HG02588 (cell line): ENCODE data around the gene MIDN.
"Not testable (repeated sequence)": the region's sequence is repeated elsewhere in the genome, so short reads cannot be mapped to it uniquely, and the experiment has no call there.

Experiments used
- ATAC-seq: cut with Tn5 transposase; IDR thresholded peaks from one replicate; pipeline ENCODE4 v1.9.1; 2021; ENCODE audit warnings: mild to moderate bottlenecking, moderate library complexity; ENCODE audit not compliant: unreplicated experiment

The MIDN gene

DNA sequence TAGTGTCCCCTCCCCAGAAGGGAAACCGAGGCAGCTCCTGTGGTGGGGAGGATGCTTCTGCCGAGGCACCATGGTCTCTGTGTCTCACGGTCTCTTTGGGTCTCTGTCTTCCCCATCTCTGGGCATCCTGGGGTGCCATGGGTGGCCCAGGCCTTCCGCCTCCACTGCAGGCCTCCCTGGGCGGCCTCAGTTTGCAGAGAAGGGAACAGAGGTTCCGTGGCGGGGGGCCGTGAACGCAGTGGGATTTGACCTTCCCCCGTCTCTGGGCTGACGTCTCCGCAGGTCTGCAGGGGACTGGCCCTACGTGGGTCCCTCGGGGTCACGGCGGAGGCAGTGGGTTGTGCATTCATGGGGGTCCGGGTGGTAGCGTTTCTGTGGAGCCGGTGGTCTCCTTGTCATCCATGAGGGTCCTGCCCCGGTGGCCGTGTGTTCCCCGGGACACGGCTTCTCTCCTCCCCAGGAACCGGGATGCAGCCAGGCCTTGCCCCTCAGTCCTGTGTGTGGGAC is 41.9 kb downstream of the MIDN start:
- ATAC-seq: no peak

- ATAC-seq: no peak
These were observed 42.6 kb downstream of the MIDN start for GRCh38 chr19:1290703-1291651.

DNA sequence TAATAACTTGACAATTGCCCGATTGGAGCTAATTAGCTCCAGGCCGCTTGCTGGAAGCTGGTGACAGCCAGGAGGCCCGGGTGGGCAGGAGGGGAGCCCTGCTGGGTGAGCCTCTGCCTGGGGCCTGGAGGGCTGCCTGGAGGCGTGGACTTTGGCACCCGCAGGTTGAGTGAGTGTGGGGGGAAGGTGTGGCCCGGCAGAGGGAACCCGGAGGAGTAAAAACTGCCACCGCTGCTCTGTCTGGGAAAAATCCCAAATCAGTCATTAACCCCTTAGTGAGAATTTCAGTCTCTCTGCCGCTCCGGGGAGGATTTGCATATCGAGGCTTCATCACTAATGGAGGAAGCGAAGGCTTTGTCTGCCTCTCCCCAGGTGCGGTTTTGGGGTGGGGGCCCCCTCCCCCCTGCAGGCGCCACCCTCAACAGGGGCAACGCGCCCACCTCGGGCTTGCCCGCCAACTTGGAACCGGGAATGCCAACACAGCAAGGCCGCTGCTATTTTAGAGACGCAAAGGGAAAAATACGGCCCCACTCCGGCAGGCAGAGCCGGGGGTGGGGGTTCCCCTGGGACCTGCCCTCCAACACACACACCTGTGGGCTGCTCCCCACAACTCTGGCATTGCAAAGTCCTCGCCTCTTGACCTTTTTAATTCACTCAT is 43.5 kb downstream of the MIDN start:
- ATAC-seq: no peak

- ATAC-seq: no peak
These were observed 44.2 kb downstream of the MIDN start for GRCh38 chr19:1292419-1293151.

DNA sequence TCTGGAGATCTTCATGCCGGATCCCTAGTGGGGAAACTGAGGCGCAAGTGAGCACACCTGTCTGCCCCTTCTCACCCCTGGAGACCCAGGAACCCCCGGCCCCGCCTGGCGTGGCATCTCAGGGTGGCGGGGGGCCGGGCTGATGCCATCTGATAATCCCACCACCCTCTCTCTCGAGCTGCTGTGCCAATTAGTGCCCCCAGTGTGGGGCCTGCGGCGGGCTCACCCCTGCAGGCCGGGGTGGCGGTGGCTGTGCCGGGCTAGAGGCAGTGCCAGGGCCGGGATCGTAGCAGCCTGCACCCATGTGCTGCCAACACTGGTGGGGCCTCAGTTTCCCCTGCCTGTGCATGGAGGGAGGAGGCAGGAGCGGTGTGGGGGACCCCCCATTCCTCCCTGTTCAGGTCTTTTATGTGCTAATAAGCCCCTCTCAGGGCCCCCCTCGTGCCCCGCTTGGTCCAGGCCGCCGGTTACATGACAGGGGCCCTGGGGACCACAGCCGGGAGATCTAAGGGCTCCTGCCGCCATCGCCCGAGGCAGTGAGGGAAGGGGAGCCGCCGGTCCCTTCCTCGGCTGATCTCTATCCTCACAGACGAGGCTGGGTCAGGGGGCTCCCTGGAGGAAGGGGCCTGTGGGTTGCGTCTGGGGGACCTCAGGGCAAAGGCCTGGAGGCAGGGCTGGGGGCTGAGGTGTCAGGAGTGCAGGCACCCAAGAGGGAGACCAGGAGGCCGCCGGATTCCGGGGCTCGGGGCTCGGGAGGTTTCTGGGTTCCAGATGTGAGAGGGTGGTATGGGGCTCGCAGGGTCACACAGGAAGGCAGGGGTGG is 45.6 kb downstream of the MIDN start:
- ATAC-seq: no peak

- no peak for ATAC-seq
These were observed 46.3 kb downstream of the MIDN start for GRCh38 chr19:1294688-1295087.

GRCh38 chr19:1295169-1296012 is 47.0 kb downstream of the MIDN start:
- ATAC-seq: no peak

- ATAC-seq: no peak
These were observed 47.7 kb downstream of the MIDN start for GRCh38 chr19:1296078-1296477.

DNA sequence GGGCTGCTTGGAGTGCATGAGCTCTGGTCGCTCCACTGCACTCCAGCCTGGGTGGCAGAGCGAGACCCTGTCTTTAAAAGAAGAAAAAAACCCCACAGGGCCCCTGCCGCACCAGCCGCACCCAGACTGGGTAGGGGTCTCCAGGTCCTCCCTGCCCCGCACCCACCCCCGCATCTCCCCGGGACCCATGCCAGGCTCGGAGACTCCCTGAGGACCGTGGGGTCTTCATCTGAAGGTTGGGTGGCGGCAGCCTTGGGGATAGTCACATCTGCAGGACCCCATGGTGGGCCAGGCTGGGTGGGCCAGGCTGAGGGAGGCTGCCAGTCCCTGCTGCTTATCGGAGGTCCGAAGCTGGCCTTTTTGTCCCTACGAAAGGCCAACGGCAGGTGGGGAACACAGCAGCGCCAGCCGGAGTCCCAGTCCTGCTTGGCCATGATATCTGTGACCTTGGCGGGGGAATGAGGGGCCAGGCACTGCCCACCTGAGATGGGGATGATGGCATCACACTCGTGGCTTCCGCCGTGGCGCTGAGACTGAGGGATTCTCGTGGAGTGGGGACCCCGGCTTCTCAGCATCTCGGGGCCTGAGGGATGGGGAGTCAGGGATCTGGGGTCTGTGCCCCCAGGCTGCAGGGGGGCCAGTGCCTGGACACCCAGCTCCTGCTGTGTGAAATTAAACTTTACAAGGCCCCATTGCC is 48.3 kb downstream of the MIDN start:
- no peak for ATAC-seq

GRCh38 chr19:1298235-1298634 is 49.9 kb downstream of the MIDN start:
- ATAC-seq: no peak

DNA sequence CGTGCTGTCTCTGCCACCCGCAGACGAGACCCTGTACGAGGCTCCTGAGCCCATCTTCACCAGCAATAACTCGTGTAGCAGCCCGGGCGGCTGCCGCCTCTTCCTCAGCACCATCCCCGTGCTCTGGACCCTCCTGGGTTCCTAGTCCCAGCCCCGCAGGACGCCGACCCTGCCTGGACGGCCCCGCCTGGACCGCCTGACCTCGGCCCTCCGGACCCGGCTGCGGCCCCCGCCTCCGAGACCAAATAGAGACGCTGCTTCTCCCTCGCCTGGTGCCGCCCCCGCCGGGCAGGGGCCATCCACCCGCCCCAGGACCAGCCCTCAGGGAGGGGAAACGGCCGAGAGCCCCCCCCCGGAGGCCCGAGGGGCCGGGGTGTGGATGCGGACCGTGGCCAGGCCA is 51.4 kb downstream of the MIDN start:
- no peak for ATAC-seq

DNA sequence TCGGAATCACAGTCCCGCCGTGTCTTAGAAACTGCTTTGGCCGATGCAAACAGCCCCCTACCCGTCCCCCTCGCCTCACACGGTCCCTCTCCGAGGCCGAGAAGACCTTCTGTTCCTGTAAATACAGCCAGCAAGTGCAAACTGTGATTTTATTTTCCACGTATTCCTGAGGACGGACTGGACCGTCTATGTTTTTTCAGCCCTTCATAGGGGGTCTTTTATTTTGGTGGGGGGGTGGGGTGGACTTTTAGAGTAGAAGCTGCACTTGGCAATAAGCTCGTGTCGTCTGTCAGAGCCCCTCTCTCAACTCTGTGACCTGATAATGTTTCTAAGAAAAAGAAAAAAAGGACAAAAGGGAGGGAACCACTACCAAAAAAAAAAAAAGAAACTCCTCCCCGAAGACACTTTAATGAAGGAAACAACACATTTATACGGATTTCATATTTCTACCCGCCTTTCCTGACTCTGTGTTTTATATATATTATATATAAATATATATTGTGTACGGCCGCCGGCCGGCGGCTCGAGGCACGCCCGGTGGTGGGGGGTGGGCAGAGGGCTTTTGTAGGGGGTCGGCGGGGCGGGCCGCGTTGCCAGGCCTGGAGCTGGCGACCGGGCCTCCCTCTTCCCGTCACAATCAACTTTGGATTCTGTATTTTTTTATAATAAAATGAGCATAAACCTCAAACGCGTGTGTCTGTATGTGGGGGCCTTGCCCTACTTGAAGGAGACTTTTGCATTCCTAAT is 52.5 kb downstream of the MIDN start:
- ATAC-seq: no peak

DNA sequence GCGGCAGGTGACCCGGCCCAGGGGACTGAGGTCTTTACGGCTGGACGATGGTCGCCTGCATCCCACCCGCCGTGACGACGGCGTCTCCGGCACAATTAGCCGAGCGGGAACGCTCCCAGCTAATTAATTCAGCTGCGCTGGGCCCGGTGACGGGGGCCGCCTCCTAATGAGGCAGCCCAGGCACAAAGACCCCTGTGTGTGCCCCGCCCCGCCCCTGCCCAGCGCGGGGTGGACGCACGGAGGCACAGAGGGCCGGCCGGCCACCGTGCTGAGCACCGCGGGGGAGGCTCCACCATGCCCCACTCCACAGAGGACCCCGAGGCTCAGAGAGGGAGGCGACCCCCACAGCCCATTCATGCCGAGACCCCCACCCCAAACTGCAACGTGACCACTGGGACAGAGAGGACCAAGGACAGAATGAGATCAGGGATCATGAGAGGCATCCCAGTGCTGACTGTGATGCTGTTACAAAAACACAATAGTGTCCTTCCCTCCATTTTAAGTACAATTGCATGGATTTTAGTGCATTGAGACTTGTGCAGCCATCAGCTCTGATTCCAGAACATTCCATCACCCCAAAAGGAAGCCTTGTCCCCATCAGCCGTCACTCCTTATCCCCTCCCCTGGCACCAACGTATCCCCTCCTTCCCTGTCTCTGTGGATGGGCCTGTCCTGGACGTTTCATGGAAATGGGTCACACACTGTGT is 54.3 kb downstream of the MIDN start:
- ATAC-seq: no peak

DNA sequence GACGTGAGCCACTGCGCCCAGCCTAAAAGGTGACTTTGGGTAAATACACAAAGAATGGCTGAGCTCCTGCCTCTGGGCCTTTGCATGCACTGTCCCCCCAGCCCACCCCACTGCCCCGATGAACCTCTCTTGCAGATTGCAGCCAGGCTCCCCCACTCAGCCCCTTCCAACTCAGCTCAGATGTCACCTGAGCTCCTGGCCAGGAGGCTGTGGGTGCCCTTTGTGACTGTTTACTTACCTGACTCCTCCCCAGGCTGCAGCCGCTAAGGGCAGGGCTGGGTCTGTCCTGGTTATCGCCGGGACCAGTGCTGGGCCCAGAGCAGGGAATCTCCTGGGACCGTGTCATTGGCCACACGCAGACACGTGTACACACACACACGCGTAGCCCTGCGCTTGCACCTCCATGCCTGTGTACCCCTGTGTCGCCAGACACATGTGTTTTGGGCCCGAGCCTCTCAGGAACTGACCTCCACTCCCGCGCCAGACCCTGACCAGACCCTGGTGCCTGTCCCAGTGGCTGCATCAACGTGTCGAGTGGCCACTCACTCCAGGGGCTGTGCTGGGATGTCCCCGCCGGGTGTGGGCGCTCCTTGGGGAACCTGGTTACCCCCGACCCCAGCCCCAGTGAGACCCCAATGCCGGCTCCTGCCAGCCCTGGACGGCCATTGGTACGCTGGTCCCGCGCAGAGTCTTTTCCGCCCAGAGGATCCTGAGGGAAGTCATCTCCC is 56.0 kb downstream of the MIDN start:
- ATAC-seq: no peak

- not testable (repeated sequence) for ATAC-seq
These were observed 57.0 kb downstream of the MIDN start for GRCh38 chr19:1305354-1305753.

- no peak for ATAC-seq
These were observed 58.9 kb downstream of the MIDN start for GRCh38 chr19:1307320-1307719.

- no peak for ATAC-seq
These were observed 59.4 kb downstream of the MIDN start for GRCh38 chr19:1307755-1308303.
